Esophagus squamous epithelium (tissue), 4 donors: ENCODE results near the gene TSKS.

Experiments
- POLR2A ChIP-seq, 4 donors: fragments of 450-650 bp; IDR thresholded peaks; one replicate each; pipeline ENCODE4 v1.6.1; 2017; ENCODE audit warnings: antibody characterized with exemption in 4 of 4, mild to moderate bottlenecking in 4 of 4, moderate library complexity in 3 of 4
- TF ChIP-seq, protein P1 (sequence below), 6 experiments: fragments of 450-650 bp in 4 of 6; fragments of 200-600 bp in 2 of 6; sonication (generic) in 2 of 6; IDR thresholded peaks; one replicate each; pipeline ENCODE4 v1.5.1; 2016 to 2019; ENCODE audit warnings: antibody characterized with exemption in 6 of 6, mild to moderate bottlenecking in 4 of 6, moderate library complexity in 4 of 6

- TF ChIP-seq, protein P1, sequence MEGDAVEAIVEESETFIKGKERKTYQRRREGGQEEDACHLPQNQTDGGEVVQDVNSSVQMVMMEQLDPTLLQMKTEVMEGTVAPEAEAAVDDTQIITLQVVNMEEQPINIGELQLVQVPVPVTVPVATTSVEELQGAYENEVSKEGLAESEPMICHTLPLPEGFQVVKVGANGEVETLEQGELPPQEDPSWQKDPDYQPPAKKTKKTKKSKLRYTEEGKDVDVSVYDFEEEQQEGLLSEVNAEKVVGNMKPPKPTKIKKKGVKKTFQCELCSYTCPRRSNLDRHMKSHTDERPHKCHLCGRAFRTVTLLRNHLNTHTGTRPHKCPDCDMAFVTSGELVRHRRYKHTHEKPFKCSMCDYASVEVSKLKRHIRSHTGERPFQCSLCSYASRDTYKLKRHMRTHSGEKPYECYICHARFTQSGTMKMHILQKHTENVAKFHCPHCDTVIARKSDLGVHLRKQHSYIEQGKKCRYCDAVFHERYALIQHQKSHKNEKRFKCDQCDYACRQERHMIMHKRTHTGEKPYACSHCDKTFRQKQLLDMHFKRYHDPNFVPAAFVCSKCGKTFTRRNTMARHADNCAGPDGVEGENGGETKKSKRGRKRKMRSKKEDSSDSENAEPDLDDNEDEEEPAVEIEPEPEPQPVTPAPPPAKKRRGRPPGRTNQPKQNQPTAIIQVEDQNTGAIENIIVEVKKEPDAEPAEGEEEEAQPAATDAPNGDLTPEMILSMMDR (IDR thresholded peaks at IDR 0.05) = no peak
- TF ChIP-seq POLR2A (IDR thresholded peaks at IDR 0.05) = no peak
Observed at GRCh38 chr19:49786376-49786820, 23.3 kb upstream of the TSKS start.
